ENCODE data around the gene ATRN. TPM values are rescaled to one million over a fixed set of nuclear protein-coding genes. Genes with fewer than 3 reads are reported as not detected.

Gene ATRN
- total RNA-seq, result 30.3 and 38.2 TPM in 2 replicates

GRCh38 chr20:3470627-3471396 is at the start of gene ATRN:
Gene ATRN (plus strand): TSS chr20:3471018. CDS start chr20:3471108, 90 bp downstream.

GRCh38 chr20:3663031-3663701 is 192.3 kb downstream of the ATRN start, which contains the start of gene GFRA4:
Gene GFRA4 (minus strand): TSS chr20:3663399. CDS start chr20:3663399, 0 bp downstream.

GRCh38 chr20:3681931-3682781 is 211.3 kb downstream of the ATRN start, which contains the start of gene ADAM33:
Gene ADAM33 (minus strand): TSS chr20:3682010. CDS start chr20:3682004, 6 bp downstream.

Other genes starting within 250 kb of the ATRN start
- gene SLC4A11, start 231.8 kb upstream of the ATRN start, total RNA-seq, result 0.72 and 0.81 TPM in 2 replicates
- 10.3 and 11.0 TPM in 2 replicates for gene DNAAF9, start 63.3 kb upstream of the ATRN start, total RNA-seq
- gene GFRA4, start 192.4 kb downstream of the ATRN start, total RNA-seq, result not detected in 2 replicates
- gene ADAM33, start 211.0 kb downstream of the ATRN start, total RNA-seq, result 8.4 and 11.2 TPM in 2 replicates
- not detected in 2 replicates for gene SIGLEC1, start 241.6 kb downstream of the ATRN start, total RNA-seq

Data from cardiac atrium fibroblast (primary cell).